ENCODE results near the gene DACH1. TPM values are rescaled to one million over a fixed set of nuclear protein-coding genes. Genes with fewer than 3 reads are reported as not detected.

The DACH1 gene
- total RNA-seq, 5 donors from 2014 or later (not counting 1 experiment from before 2014, with no cell fraction given) = 0.13 to 1.2 (median 0.23) TPM

DNA sequence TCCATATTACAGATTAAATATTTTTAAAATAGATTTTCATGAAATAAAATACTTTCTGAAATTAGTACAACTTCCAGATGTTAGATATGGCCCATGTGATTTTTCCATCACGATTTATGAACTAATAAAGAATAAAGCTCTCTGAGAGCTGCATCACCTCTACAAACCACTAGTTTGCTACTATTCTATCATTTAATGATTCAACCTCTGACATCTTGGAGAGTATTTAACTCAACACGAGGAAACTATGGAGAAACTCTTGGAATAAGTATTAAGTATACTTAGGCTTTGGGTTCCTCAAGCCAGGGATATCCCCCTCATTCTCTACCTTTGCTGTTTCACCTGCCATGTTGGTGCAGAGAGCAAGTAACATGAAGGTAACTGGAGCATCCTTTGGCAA, 55.7 kb downstream of the DACH1 start:
- POLR2A ChIA-PET = no interaction called here

DNA sequence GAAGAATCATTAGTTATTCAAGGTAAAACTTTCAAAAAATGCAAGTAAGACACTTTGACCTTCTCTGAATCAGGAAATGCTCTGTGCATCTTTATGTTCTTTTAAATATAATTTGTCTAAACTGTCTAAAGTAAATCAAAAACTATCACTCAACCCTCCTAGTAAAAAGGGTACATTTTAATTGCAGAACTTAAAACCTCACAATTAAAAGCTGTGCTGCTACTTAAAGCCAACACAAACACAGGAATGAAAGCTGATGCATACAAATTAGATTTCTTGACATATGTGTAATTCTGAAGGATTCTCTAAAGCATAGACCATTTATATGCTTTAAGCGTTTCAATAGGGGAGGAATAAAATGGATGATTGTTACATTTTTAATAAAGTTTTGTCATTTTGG, 58.3 kb downstream of the DACH1 start:
- ChIA-PET CTCF (no interaction called here), POLR2A (no interaction called here)
- Mint-ChIP-seq H3K27ac (no peak overlapping the region), H3K4me1 (no peaks in the 10 kb centered on the region), H3K4me3 (no peak overlapping the region), H3K36me3 (no peaks in the 10 kb centered on the region), H3K9me3 (peaks cover 0 to 3% (median 0%) of the 10 kb centered on the region in 3 donors), H3K27me3 (no peaks in the 10 kb centered on the region)
- H3K27ac ChIP-seq (ENCODE audit: low read length) = no peak overlapping the region
- no peaks in the 10 kb centered on the region for H3K4me1 ChIP-seq (ENCODE audit: control insufficient read depth in 1 of 2, extremely low read depth in 1 of 2, insufficient read depth in 2 of 2, low read length in 2 of 2)
- WGBS (ENCODE audit: insufficient coverage) = no CpG with 5 or more reads among the region's 1 CpG
- H3K9me3 ChIP-seq = no peaks in the 10 kb centered on the region
- no peaks in the 10 kb centered on the region for H3K27me3 ChIP-seq (replicated peaks in 1 of 2; ENCODE audit: control insufficient read depth in 2 of 2, extremely low read depth in 1 of 2, insufficient read depth in 2 of 2, low read length in 1 of 2)
- H3K4me3 ChIP-seq (ENCODE audit: control insufficient read depth in 1 of 2, extremely low read depth in 1 of 2, low read length in 1 of 2) = no peak overlapping the region
- no peak for ATAC-seq (replicated peaks in 1 of 4)
- no peaks in the 10 kb centered on the region for H3K36me3 ChIP-seq (ENCODE audit: control insufficient read depth in 2 of 2, extremely low read depth in 1 of 2, insufficient read depth in 1 of 2, low read length in 1 of 2)
- no peak for DNase-seq

More for the DNA sequence above, 55.7 kb downstream of the DACH1 start:
- CTCF ChIA-PET = no interaction called here
- Histone ChIP-seq H3K36me3 (ENCODE audit: control insufficient read depth in 2 of 2, extremely low read depth in 1 of 2, insufficient read depth in 1 of 2, low read length in 1 of 2) (no peaks in the 10 kb centered on the region), H3K4me1 (ENCODE audit: control insufficient read depth in 1 of 2, extremely low read depth in 1 of 2, insufficient read depth in 2 of 2, low read length in 2 of 2) (peaks cover 0 to 2% of the 10 kb centered on the region in 2 experiments), H3K27me3 (replicated peaks in 1 of 2; ENCODE audit: control insufficient read depth in 2 of 2, extremely low read depth in 1 of 2, insufficient read depth in 2 of 2, low read length in 1 of 2) (no peaks in the 10 kb centered on the region), H3K9me3 (no peaks in the 10 kb centered on the region), H3K27ac (ENCODE audit: low read length) (no peak overlapping the region), H3K4me3 (ENCODE audit: control insufficient read depth in 1 of 2, extremely low read depth in 1 of 2, low read length in 1 of 2) (no peak overlapping the region)
- WGBS (ENCODE audit: insufficient coverage) = no CpG with 5 or more reads among the region's 2 CpGs
- DNase-seq (no peak), ATAC-seq (replicated peaks in 1 of 4) (no peak)
- H3K27ac Mint-ChIP-seq = no peak overlapping the region
- H3K36me3 Mint-ChIP-seq = no peaks in the 10 kb centered on the region
- H3K27me3 Mint-ChIP-seq = no peaks in the 10 kb centered on the region
- H3K4me3 Mint-ChIP-seq = no peak overlapping the region
- no peaks in the 10 kb centered on the region for H3K4me1 Mint-ChIP-seq
- H3K9me3 Mint-ChIP-seq = peaks cover 0 to 3% (median 0%) of the 10 kb centered on the region in 3 donors

DNA sequence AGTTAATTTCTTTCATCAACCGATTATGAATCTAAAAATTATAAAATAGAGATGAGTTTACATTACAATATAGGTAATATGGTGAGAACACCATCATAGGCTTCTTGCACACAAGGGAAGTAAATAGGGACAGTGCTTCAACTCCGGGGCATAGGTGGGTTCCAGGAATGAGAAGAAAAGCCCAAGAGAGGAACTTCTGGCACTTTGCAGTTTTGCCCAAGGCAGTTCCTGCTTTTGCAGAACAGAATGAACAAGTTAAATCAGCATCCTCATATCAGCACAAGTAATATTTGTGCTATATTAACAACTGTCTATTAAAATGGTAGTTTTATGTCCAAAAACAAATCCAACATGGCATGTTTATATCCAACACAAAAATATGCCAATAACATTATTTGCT, 60.1 kb downstream of the DACH1 start:
- Mint-ChIP-seq H3K27ac (no peak overlapping the region), H3K27me3 (no peaks in the 10 kb centered on the region), H3K4me3 (no peak overlapping the region), H3K36me3 (no peaks in the 10 kb centered on the region), H3K4me1 (no peaks in the 10 kb centered on the region), H3K9me3 (no peaks in the 10 kb centered on the region)
- H3K4me1 ChIP-seq (ENCODE audit: control insufficient read depth in 1 of 2, extremely low read depth in 1 of 2, insufficient read depth in 2 of 2, low read length in 2 of 2) = no peaks in the 10 kb centered on the region
- H3K36me3 ChIP-seq (ENCODE audit: control insufficient read depth in 2 of 2, extremely low read depth in 1 of 2, insufficient read depth in 1 of 2, low read length in 1 of 2) = no peaks in the 10 kb centered on the region
- H3K27me3 ChIP-seq (replicated peaks in 1 of 2; ENCODE audit: control insufficient read depth in 2 of 2, extremely low read depth in 1 of 2, insufficient read depth in 2 of 2, low read length in 1 of 2) = no peaks in the 10 kb centered on the region
- no peak for DNase-seq
- ATAC-seq (replicated peaks in 1 of 4) = no peak
- H3K9me3 ChIP-seq = no peaks in the 10 kb centered on the region
- H3K27ac ChIP-seq (ENCODE audit: low read length) = no peak overlapping the region
- POLR2A ChIA-PET = no interaction called here
- H3K4me3 ChIP-seq (ENCODE audit: control insufficient read depth in 1 of 2, extremely low read depth in 1 of 2, low read length in 1 of 2) = no peak overlapping the region
- CTCF ChIA-PET = no interaction called here
- WGBS (ENCODE audit: insufficient coverage) = 67% methylated on average over 1 of the region's 2 CpGs

DNA sequence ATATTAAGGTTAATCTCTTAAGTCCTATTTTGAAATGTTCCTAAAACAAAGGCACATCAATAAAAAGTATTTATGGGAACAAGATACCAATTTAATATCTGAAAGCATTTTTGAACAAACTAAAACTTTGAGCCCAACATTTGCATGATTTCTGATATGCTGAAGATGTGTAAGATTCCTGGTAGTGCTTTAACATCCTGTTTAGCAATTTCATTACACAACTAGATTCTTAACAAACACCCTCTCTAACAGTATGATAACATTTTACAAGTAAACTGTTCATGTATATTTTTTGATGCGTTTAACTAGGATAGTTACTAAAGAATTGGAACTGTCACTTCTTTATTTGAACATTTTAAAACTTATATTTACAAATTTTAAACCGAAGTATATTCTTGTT, 63.9 kb downstream of the DACH1 start:
- no peaks in the 10 kb centered on the region for H3K9me3 ChIP-seq
- H3K36me3 ChIP-seq (ENCODE audit: control insufficient read depth in 2 of 2, extremely low read depth in 1 of 2, insufficient read depth in 1 of 2, low read length in 1 of 2) = no peaks in the 10 kb centered on the region
- Mint-ChIP-seq H3K36me3 (no peaks in the 10 kb centered on the region), H3K4me1 (no peaks in the 10 kb centered on the region), H3K4me3 (no peak overlapping the region), H3K27me3 (no peaks in the 10 kb centered on the region), H3K27ac (no peak overlapping the region), H3K9me3 (no peaks in the 10 kb centered on the region)
- no peak overlapping the region for H3K27ac ChIP-seq (ENCODE audit: low read length)
- ChIA-PET CTCF (no interaction called here), POLR2A (no interaction called here)
- no peaks in the 10 kb centered on the region for H3K27me3 ChIP-seq (replicated peaks in 1 of 2; ENCODE audit: control insufficient read depth in 2 of 2, extremely low read depth in 1 of 2, insufficient read depth in 2 of 2, low read length in 1 of 2)
- DNase-seq = no peak
- ATAC-seq (replicated peaks in 1 of 4) = no peak
- H3K4me3 ChIP-seq (ENCODE audit: control insufficient read depth in 1 of 2, extremely low read depth in 1 of 2, low read length in 1 of 2) = no peak overlapping the region
- H3K4me1 ChIP-seq (ENCODE audit: control insufficient read depth in 1 of 2, extremely low read depth in 1 of 2, insufficient read depth in 2 of 2, low read length in 2 of 2) = no peaks in the 10 kb centered on the region
- no CpG with 5 or more reads among the region's 2 CpGs for WGBS (ENCODE audit: insufficient coverage)

DNA sequence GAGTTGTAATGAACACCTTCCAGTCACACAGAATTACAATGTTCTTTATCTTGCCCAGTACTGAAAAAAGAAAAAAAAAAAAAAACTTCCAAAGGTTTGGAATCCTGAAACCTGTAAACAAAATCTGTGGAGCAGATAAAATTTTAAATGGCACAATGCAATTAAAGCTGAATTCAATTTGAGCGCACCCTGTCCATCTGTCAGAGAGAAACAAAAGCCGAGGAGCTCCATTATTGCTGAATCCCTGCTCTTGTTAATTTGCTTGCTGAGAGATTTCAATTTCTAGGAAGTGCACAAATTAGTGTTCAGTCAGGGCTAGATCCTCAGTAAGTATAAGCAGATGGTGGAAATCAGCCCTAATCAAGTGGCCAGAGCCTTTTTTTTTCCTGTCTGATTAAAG, 65.2 kb downstream of the DACH1 start:
- no peak for ATAC-seq (replicated peaks in 1 of 4)
- 100% methylated on average over 2 of the region's 2 CpGs for WGBS (ENCODE audit: insufficient coverage)
- Mint-ChIP-seq H3K27ac (no peak overlapping the region), H3K27me3 (no peaks in the 10 kb centered on the region), H3K4me1 (no peaks in the 10 kb centered on the region), H3K9me3 (no peaks in the 10 kb centered on the region), H3K4me3 (no peak overlapping the region), H3K36me3 (no peaks in the 10 kb centered on the region)
- POLR2A ChIA-PET = no interaction called here
- H3K4me3 ChIP-seq (ENCODE audit: control insufficient read depth in 1 of 2, extremely low read depth in 1 of 2, low read length in 1 of 2) = no peak overlapping the region
- H3K9me3 ChIP-seq = no peaks in the 10 kb centered on the region
- DNase-seq = no peak
- no peaks in the 10 kb centered on the region for H3K4me1 ChIP-seq (ENCODE audit: control insufficient read depth in 1 of 2, extremely low read depth in 1 of 2, insufficient read depth in 2 of 2, low read length in 2 of 2)
- H3K27ac ChIP-seq (ENCODE audit: low read length) = no peak overlapping the region
- CTCF ChIA-PET = no interaction called here
- no peaks in the 10 kb centered on the region for H3K27me3 ChIP-seq (replicated peaks in 1 of 2; ENCODE audit: control insufficient read depth in 2 of 2, extremely low read depth in 1 of 2, insufficient read depth in 2 of 2, low read length in 1 of 2)
- no peaks in the 10 kb centered on the region for H3K36me3 ChIP-seq (ENCODE audit: control insufficient read depth in 2 of 2, extremely low read depth in 1 of 2, insufficient read depth in 1 of 2, low read length in 1 of 2)

DNA sequence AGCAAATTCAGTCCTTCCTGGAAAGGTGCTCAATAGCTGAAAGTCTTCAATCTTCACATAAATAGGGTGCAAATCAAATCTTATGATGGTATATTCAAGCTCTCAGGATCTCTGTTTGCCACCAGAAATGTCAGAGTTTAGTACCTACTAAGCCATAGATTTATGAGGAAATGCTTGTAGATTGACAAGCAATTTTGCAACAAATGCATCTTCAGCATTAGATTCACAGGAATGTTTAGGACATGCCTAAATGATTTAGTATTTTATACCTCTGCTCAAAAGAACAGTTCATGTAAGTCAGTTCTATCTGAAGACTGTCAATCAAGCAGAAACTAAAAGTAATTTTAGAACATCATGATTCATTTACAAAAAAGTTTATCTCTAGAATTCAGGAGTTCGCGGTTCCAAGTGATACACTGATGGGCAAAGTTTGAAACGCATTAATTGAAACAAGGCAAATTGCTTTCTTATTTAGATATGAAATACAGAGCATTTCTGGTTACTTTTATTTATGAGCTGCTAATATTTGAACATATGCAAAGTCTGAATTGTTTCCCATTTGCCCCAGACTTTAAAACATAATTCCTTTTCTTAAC, 65.7 kb downstream of the DACH1 start:
- no peaks in the 10 kb centered on the region for H3K9me3 ChIP-seq
- Mint-ChIP-seq H3K9me3 (no peaks in the 10 kb centered on the region), H3K36me3 (no peaks in the 10 kb centered on the region), H3K4me3 (no peak overlapping the region), H3K27me3 (no peaks in the 10 kb centered on the region), H3K27ac (no peak overlapping the region), H3K4me1 (no peaks in the 10 kb centered on the region)
- no peaks in the 10 kb centered on the region for H3K4me1 ChIP-seq (ENCODE audit: control insufficient read depth in 1 of 2, extremely low read depth in 1 of 2, insufficient read depth in 2 of 2, low read length in 2 of 2)
- no peak overlapping the region for H3K4me3 ChIP-seq (ENCODE audit: control insufficient read depth in 1 of 2, extremely low read depth in 1 of 2, low read length in 1 of 2)
- CTCF ChIA-PET = no interaction called here
- H3K36me3 ChIP-seq (ENCODE audit: control insufficient read depth in 2 of 2, extremely low read depth in 1 of 2, insufficient read depth in 1 of 2, low read length in 1 of 2) = no peaks in the 10 kb centered on the region
- H3K27ac ChIP-seq (ENCODE audit: low read length) = no peak overlapping the region
- H3K27me3 ChIP-seq (replicated peaks in 1 of 2; ENCODE audit: control insufficient read depth in 2 of 2, extremely low read depth in 1 of 2, insufficient read depth in 2 of 2, low read length in 1 of 2) = no peaks in the 10 kb centered on the region
- DNase-seq (no peak), ATAC-seq (replicated peaks in 1 of 4) (no peak)
- POLR2A ChIA-PET = interaction anchor here in 1 of 2 donors (0.6 kb wide), 1 partner anchor 979 kb away, joined by 3 read pairs; no protein-coding TSS in a partner anchor
- WGBS (ENCODE audit: insufficient coverage) = no CpG with 5 or more reads among the region's 3 CpGs

DNA sequence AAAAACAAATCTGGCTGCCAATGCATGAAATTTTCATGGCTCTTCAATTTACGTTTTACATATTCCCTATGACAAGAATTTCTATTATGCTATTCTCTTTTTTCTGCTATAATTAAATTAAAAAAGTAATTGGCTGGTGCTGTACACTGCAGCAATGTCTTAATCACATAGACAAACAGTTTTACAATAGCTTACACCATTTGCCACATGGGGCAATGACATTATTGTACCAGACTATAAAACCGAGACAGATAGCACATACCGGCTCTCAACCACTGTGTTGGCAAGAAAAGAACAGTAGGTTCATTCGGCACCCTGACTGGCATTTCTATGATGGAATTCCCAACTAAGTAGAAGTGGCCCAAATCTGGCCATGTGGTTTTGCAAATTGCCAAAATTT, 67.7 kb downstream of the DACH1 start:
- Mint-ChIP-seq H3K9me3 (no peaks in the 10 kb centered on the region), H3K36me3 (no peaks in the 10 kb centered on the region), H3K4me3 (no peak overlapping the region), H3K27me3 (no peaks in the 10 kb centered on the region), H3K4me1 (no peaks in the 10 kb centered on the region), H3K27ac (no peak overlapping the region)
- H3K4me3 ChIP-seq (ENCODE audit: control insufficient read depth in 1 of 2, extremely low read depth in 1 of 2, low read length in 1 of 2) = no peak overlapping the region
- H3K9me3 ChIP-seq = no peaks in the 10 kb centered on the region
- no peak overlapping the region for H3K27ac ChIP-seq (ENCODE audit: low read length)
- no peak for DNase-seq
- CTCF ChIA-PET = no interaction called here
- WGBS (ENCODE audit: insufficient coverage) = 96% methylated on average over 3 of the region's 4 CpGs
- H3K27me3 ChIP-seq (replicated peaks in 1 of 2; ENCODE audit: control insufficient read depth in 2 of 2, extremely low read depth in 1 of 2, insufficient read depth in 2 of 2, low read length in 1 of 2) = no peaks in the 10 kb centered on the region
- H3K4me1 ChIP-seq (ENCODE audit: control insufficient read depth in 1 of 2, extremely low read depth in 1 of 2, insufficient read depth in 2 of 2, low read length in 2 of 2) = no peaks in the 10 kb centered on the region
- no peak for ATAC-seq (replicated peaks in 1 of 4)
- POLR2A ChIA-PET = no interaction called here
- no peaks in the 10 kb centered on the region for H3K36me3 ChIP-seq (ENCODE audit: control insufficient read depth in 2 of 2, extremely low read depth in 1 of 2, insufficient read depth in 1 of 2, low read length in 1 of 2)
